Transverse colon (tissue), 4 donors: ENCODE measurements around the gene SH3BP5. TPM values are rescaled to one million over a fixed set of nuclear protein-coding genes. Genes with fewer than 3 reads are reported as not detected.
"Not testable (repeated sequence)": the region's sequence is repeated elsewhere in the genome, so short reads cannot be mapped to it uniquely, and the experiment has no call there.

Source experiments
- DNase-seq: peaks from one replicate; pipeline ENCODE4 v3.0.0-alpha.2; 2019
- H3K27ac ChIP-seq, 4 donors: fragments of 200-600 bp; sonication (generic); 2 replicates each; pipeline ENCODE4 v1.5.1; 2016 to 2018; ENCODE audit warnings: inconsistent platforms in 4 of 4
- H3K27me3 ChIP-seq: fragments of 200-600 bp; sonication (generic); 2 replicates; pipeline ENCODE4 v1.5.1; 2017; ENCODE audit warnings: inconsistent platforms
- H3K36me3 ChIP-seq, 4 donors: fragments of 200-600 bp; sonication (generic); 2 replicates each; pipeline ENCODE4 v1.5.1; 2017 to 2019; ENCODE audit warnings: inconsistent platforms in 4 of 4
- H3K4me1 ChIP-seq, 4 donors: fragments of 200-600 bp; sonication (generic); 2 replicates each; pipeline ENCODE4 v1.5.1; 2017 to 2020; ENCODE audit warnings: inconsistent platforms in 4 of 4
- H3K4me3 ChIP-seq, 4 donors: fragments of 200-600 bp; sonication (generic); 1 replicate in 1 of 4; 2 replicates in 3 of 4; pipeline versions ENCODE4 v1.5.1 to v1.6.1; 2017 to 2019; ENCODE audit warnings: inconsistent platforms in 4 of 4
- H3K9me3 ChIP-seq, 2 donors: fragments of 200-600 bp; sonication (generic); 2 replicates each; pipeline ENCODE4 v1.5.1; 2017 to 2019; ENCODE audit warnings: inconsistent platforms in 2 of 2
- CTCF ChIP-seq, 5 experiments: fragments of 200-600 bp in 3 of 5; fragments of 450-650 bp in 2 of 5; sonication (generic) in 3 of 5; IDR thresholded peaks; 1 replicate in 2 of 5; 2 replicates in 3 of 5; pipeline ENCODE4 v1.5.1; 2016 to 2017; ENCODE audit warnings: antibody characterized with exemption in 5 of 5, inconsistent platforms in 3 of 5, mild to moderate bottlenecking in 2 of 5, moderate library complexity in 1 of 5
- EP300 ChIP-seq: sonication (generic); formaldehyde crosslinking; IDR thresholded peaks from one replicate; pipeline ENCODE4 v1.6.1; 2017; ENCODE audit warnings: antibody characterized with exemption, low read depth
- POLR2A ChIP-seq: fragments of 450-650 bp; IDR thresholded peaks from one replicate; pipeline ENCODE4 v1.6.1; 2016; ENCODE audit warnings: antibody characterized with exemption, mild to moderate bottlenecking, moderate library complexity
- POLR2AphosphoS5 ChIP-seq, 3 donors: sonication (generic); formaldehyde crosslinking; IDR thresholded peaks; one replicate each; pipeline ENCODE4 v1.6.1; 2016; ENCODE audit warnings: antibody characterized with exemption in 3 of 3
- WGBS, 2 donors: methylation state at CpG; one replicate each; pipeline ENCODE4 v1.1.5; 2018; ENCODE audit warnings: low coverage in 1 of 2; 5-methylcytosine and 5-hydroxymethylcytosine counted together
- in situ Hi-C, 4 donors: fragments of 200-750 bp; cut with MboI; loops; one replicate each; pipeline versions ENCODE4 v1.15.0 to v1.15.1; 2017; ENCODE audit warnings: low sequenced_read_pairs in 3 of 4, low pct_ligation_motif_present in 1 of 4, low pct_unique_long_range_greater_than_20kb in 1 of 4
- intact Hi-C: fragments of 100-400 bp; cut with DNase I; formaldehyde crosslinking; loops from one replicate; pipeline ENCODE4 v1.15.1; 2023; ENCODE audit warnings: low total_unique reads
- total RNA-seq, 4 donors: library from RNA; depleted of rRNA; stranded (reverse); fragments of >200 nt; gene quantifications; one replicate each; pipeline ENCODE4 v1.1.0, GENCODE V29; 2016

Gene SH3BP5
- total RNA-seq, 4 donors from 2014 or later = 7.5 to 32.4 (median 15.8) TPM

GRCh38 chr3:15356176-15356575 is 23.8 kb upstream of the SH3BP5 start:
- no peak for TF ChIP-seq POLR2AphosphoS5 (IDR thresholded peaks at IDR 0.05)
- no peak for TF ChIP-seq EP300
- TF ChIP-seq POLR2A = no peak
- no peak for TF ChIP-seq CTCF (IDR thresholded peaks at IDR 0.05)
- Histone ChIP-seq H3K27ac (no peak overlapping the region), H3K4me1 (peaks cover 0 to 4% (median 0%) of the 10 kb centered on the region in 4 donors), H3K9me3 (peaks cover 0 to 4% of the 10 kb centered on the region in 2 donors), H3K27me3 (no peaks in the 10 kb centered on the region), H3K36me3 (no peaks in the 10 kb centered on the region), H3K4me3 (no peak overlapping the region)
- in situ Hi-C loops = no loop called here
- no peak for DNase-seq
- intact Hi-C loops = no loop called here
- 93% methylated on average over 2 of the region's 2 CpGs; no CpG with 5 or more reads in 1 of the 2 donors for WGBS, 2 donors

GRCh38 chr3:15355086-15355485 is 22.7 kb upstream of the SH3BP5 start:
- Histone ChIP-seq H3K27me3 (no peaks in the 10 kb centered on the region), H3K9me3 (peaks cover 0 to 7% of the 10 kb centered on the region in 2 donors), H3K27ac (no peak overlapping the region), H3K36me3 (no peaks in the 10 kb centered on the region), H3K4me3 (no peak overlapping the region), H3K4me1 (no peaks in the 10 kb centered on the region)
- 96 to 100% methylated on average over 1 of the region's 1 CpG for WGBS, 2 donors
- no peak for DNase-seq
- TF ChIP-seq POLR2AphosphoS5 (IDR thresholded peaks at IDR 0.05) (no peak), CTCF (IDR thresholded peaks at IDR 0.05) (no peak), POLR2A (no peak), EP300 (no peak)
- intact Hi-C loops = no loop called here
- in situ Hi-C loops = no loop called here

GRCh38 chr3:15354485-15354884 is 22.1 kb upstream of the SH3BP5 start:
- in situ Hi-C loops (no loop called here), intact Hi-C loops (no loop called here)
- 94 to 100% methylated on average over 4 to 6 of the region's 6 CpGs for WGBS, 2 donors

GRCh38 chr3:15350141-15350540 is 17.8 kb upstream of the SH3BP5 start:
- intact Hi-C loops (no loop called here), in situ Hi-C loops (no loop called here)
- Histone ChIP-seq H3K9me3 (peaks cover 0 to 7% of the 10 kb centered on the region in 2 donors), H3K4me1 (no peaks in the 10 kb centered on the region), H3K4me3 (no peak overlapping the region), H3K27ac (no peak overlapping the region), H3K36me3 (no peaks in the 10 kb centered on the region), H3K27me3 (no peaks in the 10 kb centered on the region)
- no peak for DNase-seq
- no peak for TF ChIP-seq EP300
- no peak for TF ChIP-seq CTCF (IDR thresholded peaks at IDR 0.05)
- TF ChIP-seq POLR2AphosphoS5 (IDR thresholded peaks at IDR 0.05) = no peak
- no peak for TF ChIP-seq POLR2A
- WGBS, 2 donors = 74 to 96% methylated on average over 3 of the region's 3 CpGs

More at GRCh38 chr3:15354485-15354884, 22.1 kb upstream of the SH3BP5 start:
- H3K4me3 ChIP-seq = no peak overlapping the region
- no peak overlapping the region for H3K27ac ChIP-seq
- no peaks in the 10 kb centered on the region for H3K4me1 ChIP-seq
- no peak for TF ChIP-seq POLR2A
- no peaks in the 10 kb centered on the region for H3K36me3 ChIP-seq
- H3K9me3 ChIP-seq = peaks cover 0 to 7% of the 10 kb centered on the region in 2 donors
- no peak for DNase-seq
- H3K27me3 ChIP-seq = no peaks in the 10 kb centered on the region

GRCh38 chr3:15349438-15349837 is 17.1 kb upstream of the SH3BP5 start:
- H3K27me3 ChIP-seq, DNase-seq, in situ Hi-C loops, H3K4me1 ChIP-seq, intact Hi-C loops, H3K27ac ChIP-seq, H3K36me3 ChIP-seq, H3K4me3 ChIP-seq, H3K9me3 ChIP-seq: not testable (repeated sequence)
- WGBS, 2 donors = 94 to 100% methylated on average over 5 of the region's 5 CpGs
